RWPE1 (cell line): Measurements from ENCODE around the gene RNF183.

Experiments used
- CTCF ChIA-PET: fragments of 350-600 bp; sonication (Branson Sonifier 250); formaldehyde crosslinking; extraction: SDS; loops from one replicate; lab custom pipeline; 2021; lab: Yijun Ruan, JAX
- POLR2A ChIA-PET: fragments of 400-600 bp; formaldehyde crosslinking; extraction: SDS; loops from one replicate; lab custom pipeline; 2020; ENCODE audit warnings: antibody characterized with exemption; ENCODE audit not compliant: low non-redundant PET; lab: Yijun Ruan, JAX
- DNase-seq: peaks from one replicate; pipeline ENCODE4 v3.0.0; 2012; ENCODE audit warnings: low spot score
- H3K27ac ChIP-seq: fragments of 450-650 bp; 2 replicates; pipeline ENCODE4 v1.5.1; 2017
- TF ChIP-seq, protein P1 (sequence below): fragments of 450-650 bp; conservative IDR thresholded peaks from 2 replicates; pipeline ENCODE4 v1.5.1; 2017; ENCODE audit warnings: low read depth, mild to moderate bottlenecking

Gene RNF183

DNA sequence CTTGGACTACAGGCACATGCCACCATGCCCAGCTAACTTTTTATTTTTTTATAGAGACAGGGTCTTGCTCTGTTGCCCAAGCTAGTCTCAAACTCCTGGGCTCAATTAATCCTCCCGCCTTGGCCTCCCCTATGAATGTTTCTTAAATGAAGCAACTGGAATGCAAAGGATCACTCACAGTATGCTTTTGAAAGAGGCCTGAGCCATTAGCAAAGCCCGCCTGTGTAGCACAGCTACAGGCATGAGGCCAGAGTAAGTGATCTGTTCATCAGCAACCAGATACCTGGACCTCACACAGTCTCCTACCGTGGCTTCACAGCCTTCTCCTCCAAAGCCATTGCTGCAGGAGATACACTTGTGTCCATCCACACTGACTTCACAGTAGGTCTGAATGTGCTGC lies 16.9 kb upstream of the RNF183 start:
- CTCF ChIA-PET, result interaction anchor here (1.4 kb wide), 1 partner anchor 337 kb away, joined by 3 read pairs; no protein-coding TSS in a partner anchor
- no peak for DNase-seq
- no peak overlapping the region for H3K27ac ChIP-seq
- POLR2A ChIA-PET, result interaction anchor here (1.0 kb wide), 1 partner anchor 20 kb away, joined by 3 read pairs; the partner anchor contains the start of gene WDR31
- TF ChIP-seq, protein P1, sequence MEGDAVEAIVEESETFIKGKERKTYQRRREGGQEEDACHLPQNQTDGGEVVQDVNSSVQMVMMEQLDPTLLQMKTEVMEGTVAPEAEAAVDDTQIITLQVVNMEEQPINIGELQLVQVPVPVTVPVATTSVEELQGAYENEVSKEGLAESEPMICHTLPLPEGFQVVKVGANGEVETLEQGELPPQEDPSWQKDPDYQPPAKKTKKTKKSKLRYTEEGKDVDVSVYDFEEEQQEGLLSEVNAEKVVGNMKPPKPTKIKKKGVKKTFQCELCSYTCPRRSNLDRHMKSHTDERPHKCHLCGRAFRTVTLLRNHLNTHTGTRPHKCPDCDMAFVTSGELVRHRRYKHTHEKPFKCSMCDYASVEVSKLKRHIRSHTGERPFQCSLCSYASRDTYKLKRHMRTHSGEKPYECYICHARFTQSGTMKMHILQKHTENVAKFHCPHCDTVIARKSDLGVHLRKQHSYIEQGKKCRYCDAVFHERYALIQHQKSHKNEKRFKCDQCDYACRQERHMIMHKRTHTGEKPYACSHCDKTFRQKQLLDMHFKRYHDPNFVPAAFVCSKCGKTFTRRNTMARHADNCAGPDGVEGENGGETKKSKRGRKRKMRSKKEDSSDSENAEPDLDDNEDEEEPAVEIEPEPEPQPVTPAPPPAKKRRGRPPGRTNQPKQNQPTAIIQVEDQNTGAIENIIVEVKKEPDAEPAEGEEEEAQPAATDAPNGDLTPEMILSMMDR, result no peak

DNA sequence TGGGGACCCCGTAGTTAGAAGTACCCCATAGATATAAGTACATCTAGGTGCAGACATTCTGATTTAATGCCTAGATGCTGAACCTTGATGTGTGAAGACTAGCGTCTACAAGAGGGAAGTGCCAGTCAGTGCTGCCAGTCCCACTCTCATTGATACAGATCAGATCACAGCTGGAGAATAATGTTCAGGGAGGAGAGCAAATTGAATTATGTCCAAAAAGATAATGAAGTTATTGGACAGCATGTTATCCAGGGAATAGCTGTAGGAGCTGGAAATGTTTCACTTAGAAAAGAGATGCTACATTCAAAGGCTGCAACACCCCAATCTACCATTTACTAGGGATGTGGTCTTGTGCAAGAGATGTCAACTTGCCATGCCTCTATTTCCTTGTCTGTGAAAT lies 15.9 kb upstream of the RNF183 start:
- TF ChIP-seq, protein P1, result no peak
- H3K27ac ChIP-seq, result no peak overlapping the region
- DNase-seq, result no peak
- POLR2A ChIA-PET, result interaction anchor here (1.0 kb wide), 1 partner anchor 21 kb away, joined by 3 read pairs; the partner anchor contains the start of gene WDR31
- CTCF ChIA-PET, result interaction anchor here (0.9 to 1.4 kb wide), 2 partner anchors 9 to 338 kb away, joined by 3 read pairs; no protein-coding TSS in a partner anchor

DNA sequence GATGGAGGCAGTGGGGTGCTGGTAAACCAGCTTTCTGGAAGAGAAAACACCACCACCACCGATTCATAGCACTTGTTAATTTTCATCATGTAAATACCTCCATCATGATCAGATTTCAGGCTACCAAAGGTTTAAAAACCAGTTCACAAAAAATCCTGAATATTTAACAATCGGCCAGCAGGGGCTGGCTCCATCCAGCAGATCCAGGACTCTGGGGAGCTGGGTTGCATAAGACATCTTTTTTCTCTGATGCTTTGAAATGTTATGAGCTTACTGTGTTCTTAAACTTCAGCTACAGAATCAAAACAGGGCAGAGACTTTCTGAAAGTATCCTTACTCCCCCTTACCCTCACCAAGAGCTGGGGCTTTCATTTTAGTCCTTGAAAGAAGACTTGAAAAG lies 14.6 kb upstream of the RNF183 start:
- POLR2A ChIA-PET, result no interaction called here

DNA sequence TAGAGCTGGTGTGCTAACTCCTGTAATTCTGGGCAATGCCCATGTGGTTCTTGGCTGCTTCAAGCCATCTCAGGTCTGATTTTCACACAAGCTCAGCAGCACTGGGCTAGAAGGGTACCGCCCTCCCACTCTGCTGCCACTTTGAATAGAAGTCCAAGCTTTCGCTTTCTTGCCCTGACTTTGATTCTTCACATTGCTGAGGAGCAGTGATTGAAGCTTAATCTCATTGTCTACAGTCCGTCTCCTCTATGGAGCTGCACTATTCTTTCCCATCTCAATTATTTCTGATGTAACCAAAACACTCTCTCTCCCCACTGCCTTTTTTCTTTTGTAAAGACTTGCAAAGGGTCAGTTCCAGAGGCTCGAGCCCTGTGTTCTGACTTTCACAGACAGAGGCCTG lies 12.9 kb upstream of the RNF183 start:
- TF ChIP-seq, protein P1, result no peak
- POLR2A ChIA-PET, result no interaction called here
- no peak overlapping the region for H3K27ac ChIP-seq
- no peak for DNase-seq
- CTCF ChIA-PET, result interaction anchor here (0.5 kb wide), 1 partner anchor 19 kb away, joined by 4 read pairs; no protein-coding TSS in a partner anchor

More for the DNA sequence above, 14.6 kb upstream of the RNF183 start:
- DNase-seq, result no peak
- CTCF ChIA-PET, result interaction anchor here (0.6 kb wide), 1 partner anchor 76 kb away, joined by 3 read pairs; no protein-coding TSS in a partner anchor
- no peak overlapping the region for H3K27ac ChIP-seq
- TF ChIP-seq, protein P1, result no peak

DNA sequence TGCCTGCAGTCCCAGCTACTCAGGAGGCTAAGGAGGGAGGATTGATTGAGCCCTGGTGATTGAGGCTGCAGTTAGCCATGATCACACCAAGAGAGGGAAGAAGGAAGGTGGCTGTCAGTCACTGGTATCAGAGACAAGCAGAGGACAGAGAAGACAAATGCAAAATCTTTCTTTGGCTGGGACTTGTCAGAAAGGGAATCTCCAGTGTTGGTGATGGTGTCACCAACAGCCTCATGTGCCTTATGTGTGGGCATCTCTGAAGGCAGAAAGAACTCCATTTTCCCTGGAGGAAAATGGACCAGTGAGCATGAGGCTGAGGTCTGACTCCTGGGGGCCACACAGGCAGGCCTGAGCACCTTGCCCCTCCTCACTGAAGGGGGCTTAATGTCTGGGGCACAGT lies 12.1 kb upstream of the RNF183 start:
- POLR2A ChIA-PET, result no interaction called here
- CTCF ChIA-PET, result interaction anchor here (0.8 kb wide), 1 partner anchor 55 kb away, joined by 3 read pairs; no protein-coding TSS in a partner anchor
- TF ChIP-seq, protein P1, result no peak
- DNase-seq, result no peak
- no peak overlapping the region for H3K27ac ChIP-seq

DNA sequence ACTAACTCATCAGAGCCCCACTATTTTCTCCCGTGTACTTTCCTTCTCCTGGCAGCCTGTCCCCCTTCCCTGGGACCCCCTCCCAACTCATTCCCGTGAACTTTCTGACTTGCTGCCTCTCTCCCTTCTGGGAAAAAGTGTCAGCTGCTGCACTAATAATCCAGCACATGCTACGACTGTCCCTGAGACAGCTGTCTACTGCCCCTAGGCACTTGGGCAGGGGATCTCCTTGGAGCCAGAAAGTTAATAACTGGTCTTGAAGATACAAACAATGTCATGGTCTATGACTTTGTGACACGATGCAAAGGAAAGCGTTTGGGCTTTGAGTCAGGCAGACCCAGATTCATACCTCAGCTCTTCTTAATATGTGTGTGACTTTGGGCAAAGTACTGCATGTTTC lies 10.1 kb upstream of the RNF183 start:
- ChIA-PET POLR2A (no interaction called here), CTCF (no interaction called here)
- no peak overlapping the region for H3K27ac ChIP-seq
- TF ChIP-seq, protein P1, result no peak
- DNase-seq, result no peak
